GM20000 (cell line): ENCODE data around the gene DHRS7.
A peak's percentile ranks its signal among the peaks of the same experiment; 100 is the strongest.

ENCODE experiments used
- DNase-seq: peaks from one replicate; pipeline ENCODE4 v3.0.0; 2012; ENCODE audit warnings: low spot score
- CTCF ChIP-seq: IDR thresholded peaks from 2 replicates; pipeline ENCODE4 v1.5.1; 2012; ENCODE audit warnings: mild to moderate bottlenecking, control low read depth; ENCODE audit errors: extremely low read depth, missing control alignments

The DHRS7 gene

DNA sequence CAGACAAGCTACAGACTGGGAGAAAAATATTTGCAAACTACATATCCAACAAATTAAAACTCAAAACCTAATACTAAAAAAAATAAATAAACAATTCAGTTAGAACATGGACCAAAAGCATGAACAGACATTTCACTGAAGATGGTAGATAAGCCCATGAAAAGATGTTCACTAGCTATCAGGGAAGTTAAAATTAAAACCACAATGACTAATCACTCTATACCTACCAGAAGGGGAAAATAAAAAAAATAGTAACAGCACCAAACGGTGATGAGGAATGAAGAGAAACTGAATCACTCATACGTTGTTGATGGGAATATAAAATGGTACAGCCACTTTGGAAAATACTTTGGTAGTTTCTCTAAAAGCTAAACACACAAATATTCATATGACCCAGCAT lies 31.1 kb upstream of the DHRS7 start:
- no peak for TF ChIP-seq CTCF
- DNase-seq, result no peak

DNA sequence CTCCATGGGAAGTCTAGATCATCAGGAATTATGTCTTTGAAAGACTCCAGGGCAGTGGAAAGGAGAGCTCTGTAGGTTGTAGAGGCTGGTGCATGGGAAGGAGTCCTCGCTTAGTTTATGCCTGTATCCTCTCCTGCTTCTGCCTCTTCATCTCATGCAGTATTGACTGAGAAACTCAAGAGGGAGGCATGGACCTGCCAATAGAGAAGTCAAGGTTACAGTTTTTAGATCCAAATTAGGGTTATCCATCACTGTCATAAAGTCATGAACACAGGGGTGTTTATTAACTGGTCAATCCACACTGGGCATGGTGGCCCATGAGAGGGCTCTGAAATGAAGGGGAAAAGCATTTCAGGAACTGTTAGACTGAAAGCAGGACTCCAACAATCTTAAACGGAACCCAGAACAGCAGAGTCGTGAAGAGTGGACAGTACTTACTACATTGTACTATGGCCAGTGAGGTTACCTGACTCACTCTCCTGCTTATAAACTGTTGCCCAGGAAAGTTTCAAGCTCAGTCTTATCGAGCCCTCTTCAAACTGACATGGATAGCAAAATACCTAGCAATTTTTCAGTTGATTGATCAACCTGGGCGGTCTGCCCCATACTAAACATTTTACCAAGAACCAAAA lies 30.1 kb upstream of the DHRS7 start:
- no peak for TF ChIP-seq CTCF
- no peak for DNase-seq

DNA sequence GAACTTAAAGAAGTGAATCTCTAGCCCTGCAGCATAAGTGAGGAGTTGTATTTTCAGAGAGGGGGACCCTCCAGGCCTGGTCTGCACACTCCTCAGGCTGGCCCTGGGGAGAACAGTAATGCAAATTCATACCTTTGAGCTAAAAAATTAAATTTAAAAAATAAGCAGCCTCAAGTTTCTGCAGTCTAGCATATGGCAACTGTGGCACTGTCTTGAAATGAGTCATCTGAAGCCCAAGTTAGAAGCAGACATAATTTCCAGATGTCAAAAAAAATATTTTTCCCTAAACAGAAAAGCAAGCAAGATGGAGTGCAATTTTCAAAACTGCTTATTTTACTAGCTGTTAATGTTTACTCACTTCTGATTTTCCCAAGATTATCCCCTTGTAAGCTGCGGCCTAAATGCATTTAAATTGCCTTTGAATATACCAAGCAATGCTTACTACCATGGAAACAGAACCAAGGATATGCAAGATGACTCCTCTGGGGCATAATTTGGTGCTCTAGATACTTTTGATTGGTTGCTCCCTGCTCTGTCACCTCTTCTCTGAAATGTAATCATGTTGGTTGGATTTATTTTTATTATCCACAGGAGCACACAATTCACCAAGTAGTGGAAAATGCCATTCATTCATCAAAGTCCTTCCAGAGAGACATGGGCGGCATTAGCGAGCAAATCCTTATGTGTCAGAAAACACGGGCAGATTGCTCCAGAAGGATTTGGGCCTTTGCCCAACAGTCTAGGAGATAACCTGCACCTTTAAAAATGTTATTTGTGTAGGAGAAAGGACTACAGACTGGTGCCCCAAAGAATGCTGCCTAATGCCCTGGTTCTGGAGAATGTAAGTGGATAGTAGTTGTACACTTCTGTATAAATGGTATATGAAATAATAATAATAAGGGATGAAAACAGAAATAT lies 25.0 kb upstream of the DHRS7 start:
- DNase-seq, result no peak
- TF ChIP-seq CTCF, result no peak

DNA sequence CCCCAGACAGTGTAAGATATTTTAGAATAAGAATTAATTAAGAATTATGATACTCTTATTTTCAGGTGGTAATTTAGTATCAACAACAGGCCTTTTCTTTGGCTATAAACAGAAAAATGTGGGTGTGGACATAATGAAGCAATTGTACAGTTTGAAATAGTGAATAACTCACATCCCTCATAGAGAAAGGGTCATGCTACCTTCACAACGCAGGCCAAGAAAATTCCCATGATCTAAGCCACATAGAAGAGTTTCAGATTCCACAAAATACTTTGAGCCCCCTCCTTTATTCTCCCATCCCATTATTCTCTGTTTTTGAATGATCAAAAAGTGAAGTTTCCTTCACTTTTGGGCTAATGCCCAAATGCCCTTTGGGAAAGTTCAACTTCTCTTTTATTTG lies 23.5 kb upstream of the DHRS7 start:
- no peak for DNase-seq
- TF ChIP-seq CTCF, result no peak

GRCh38 chr14:60188115-60188514 lies 22.9 kb upstream of the DHRS7 start:
- TF ChIP-seq CTCF, result peak; percentile 24
- DNase-seq, result no peak

GRCh38 chr14:60184905-60185555 lies 19.8 kb upstream of the DHRS7 start:
- DNase-seq, result no peak
- TF ChIP-seq CTCF, result no peak

- no peak for DNase-seq
- peak; percentile 53 for TF ChIP-seq CTCF
Measured at GRCh38 chr14:60184146-60184904, 19.1 kb upstream of the DHRS7 start.
